Measurements from ENCODE around the gene ALCAM.
"Not testable (repeated sequence)": the region's sequence is repeated elsewhere in the genome, so short reads cannot be mapped to it uniquely, and the experiment has no call there.

DNA sequence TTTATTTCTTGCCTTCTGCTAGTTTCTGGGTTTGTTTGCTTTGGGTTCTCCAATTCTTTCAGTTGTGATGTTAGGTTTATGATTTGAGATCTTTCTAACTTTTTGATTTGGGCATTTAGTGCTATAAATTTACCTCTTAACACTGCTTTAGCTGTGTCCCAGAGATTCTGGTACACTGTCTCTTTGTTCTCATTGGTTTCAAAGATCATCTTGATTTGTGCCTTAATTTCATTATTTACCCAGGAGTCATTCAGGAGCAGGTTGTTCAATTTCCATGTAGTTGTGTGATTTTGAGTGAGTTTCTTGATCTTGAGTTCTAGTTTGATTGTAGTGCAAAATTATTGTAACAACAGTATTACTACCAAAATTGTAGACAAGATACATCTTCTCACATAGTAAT, 25.9 kb downstream of the ALCAM start:
- TF ChIP-seq, protein P1, sequence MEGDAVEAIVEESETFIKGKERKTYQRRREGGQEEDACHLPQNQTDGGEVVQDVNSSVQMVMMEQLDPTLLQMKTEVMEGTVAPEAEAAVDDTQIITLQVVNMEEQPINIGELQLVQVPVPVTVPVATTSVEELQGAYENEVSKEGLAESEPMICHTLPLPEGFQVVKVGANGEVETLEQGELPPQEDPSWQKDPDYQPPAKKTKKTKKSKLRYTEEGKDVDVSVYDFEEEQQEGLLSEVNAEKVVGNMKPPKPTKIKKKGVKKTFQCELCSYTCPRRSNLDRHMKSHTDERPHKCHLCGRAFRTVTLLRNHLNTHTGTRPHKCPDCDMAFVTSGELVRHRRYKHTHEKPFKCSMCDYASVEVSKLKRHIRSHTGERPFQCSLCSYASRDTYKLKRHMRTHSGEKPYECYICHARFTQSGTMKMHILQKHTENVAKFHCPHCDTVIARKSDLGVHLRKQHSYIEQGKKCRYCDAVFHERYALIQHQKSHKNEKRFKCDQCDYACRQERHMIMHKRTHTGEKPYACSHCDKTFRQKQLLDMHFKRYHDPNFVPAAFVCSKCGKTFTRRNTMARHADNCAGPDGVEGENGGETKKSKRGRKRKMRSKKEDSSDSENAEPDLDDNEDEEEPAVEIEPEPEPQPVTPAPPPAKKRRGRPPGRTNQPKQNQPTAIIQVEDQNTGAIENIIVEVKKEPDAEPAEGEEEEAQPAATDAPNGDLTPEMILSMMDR (conservative IDR thresholded peaks at IDR 0.05 in 1 of 2, IDR thresholded peaks at IDR 0.05 in 1 of 2; ENCODE audit: extremely low read depth in 1 of 2, insufficient read depth in 1 of 2, low read depth in 1 of 2, low read length in 2 of 2), result not testable (repeated sequence)
- TF ChIP-seq EZH2 (IDR thresholded peaks at IDR 0.05; ENCODE audit: borderline replicate concordance, low read length), result not testable (repeated sequence)
